Lower lobe of right lung (tissue), 2 donors: ENCODE data around the gene RPL10. TPM values are rescaled to one million over a fixed set of nuclear protein-coding genes. Genes with fewer than 3 reads are reported as not detected.

ENCODE experiments used
- ATAC-seq, 2 donors: fragments of 200-7000 bp; cut with Tn5 transposase; one replicate each; pipeline ENCODE4 v1.9.1; 2020 to 2022; ENCODE audit warnings: mild to moderate bottlenecking in 2 of 2, moderate library complexity in 2 of 2
- DNase-seq: peaks from one replicate; pipeline ENCODE4 v3.0.0-alpha.2; 2020
- H3K27ac ChIP-seq: fragments of 200-600 bp; one replicate; pipeline ENCODE4 v1.8.0; 2022
- H3K27me3 ChIP-seq: fragments of 200-600 bp; one replicate; pipeline ENCODE4 v1.8.0; 2022; ENCODE audit warnings: low read depth
- H3K36me3 ChIP-seq: fragments of 200-600 bp; one replicate; pipeline ENCODE4 v1.8.0; 2022; ENCODE audit warnings: mild to moderate bottlenecking
- H3K4me1 ChIP-seq: fragments of 200-600 bp; one replicate; pipeline ENCODE4 v1.8.0; 2022
- H3K4me3 ChIP-seq: fragments of 200-600 bp; one replicate; pipeline ENCODE4 v1.8.0; 2022; ENCODE audit warnings: mild to moderate bottlenecking
- H3K9me3 ChIP-seq: fragments of 200-600 bp; one replicate; pipeline ENCODE4 v1.8.0; 2022
- CTCF ChIP-seq: fragments of 200-600 bp; IDR thresholded peaks from one replicate; pipeline ENCODE4 v1.8.0; 2022; ENCODE audit warnings: antibody characterized with exemption, mild to moderate bottlenecking
- intact Hi-C: fragments of 100-400 bp; cut with DNase I; formaldehyde crosslinking; loops from one replicate; pipeline ENCODE4 v1.11.0; 2022
- microRNA-seq: library from miRNA; unstranded; fragments of <30 nt; microRNA quantifications from one replicate; pipeline ENCODE4 v1.2.0, GENCODE V29; 2020; ENCODE audit warnings: borderline number of aligned reads
- total RNA-seq: library from RNA; stranded (reverse); fragmentation: NEBNext Ultra II Directional; extraction: Animal tissue kit (Norgen Biotek cat#: 25700); gene quantifications from one replicate; pipeline ENCODE4 v1.2.1, GENCODE V29; 2021
- donor health status: DM: no; HTN: yes; CAD: no; lungs with severe emphysema.

Gene RPL10
- total RNA-seq, 1 donor from 2014 or later: 2,678 TPM

DNA sequence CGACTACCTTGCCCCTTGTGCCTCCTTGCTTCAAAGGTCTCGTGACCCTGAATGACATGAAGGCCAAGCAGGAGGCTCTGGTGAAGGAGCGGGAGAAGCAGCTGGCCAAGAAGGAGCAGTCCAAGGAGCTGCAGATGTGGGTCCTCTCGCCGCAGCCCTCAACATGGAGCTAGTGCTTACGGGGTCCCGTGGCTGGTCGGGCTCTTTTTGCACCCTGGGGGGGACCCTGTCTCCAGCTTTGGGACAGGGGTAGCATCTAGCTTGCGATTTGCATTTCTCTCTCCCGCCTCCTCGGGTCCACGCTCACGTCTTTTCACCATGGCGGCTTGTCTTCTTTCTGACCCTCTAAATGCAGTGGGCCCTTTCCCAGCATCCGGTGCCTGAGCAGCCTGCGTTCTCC, 47.6 kb downstream of the RPL10 start:
- H3K4me3 ChIP-seq: no peak overlapping the region
- peaks cover 49% of the 10 kb centered on the region for H3K36me3 ChIP-seq
- intact Hi-C loops: no loop called here
- H3K27me3 ChIP-seq: no peaks in the 10 kb centered on the region
- no peaks in the 10 kb centered on the region for H3K9me3 ChIP-seq
- H3K4me1 ChIP-seq: peaks cover 13% of the 10 kb centered on the region
- no peak for ATAC-seq
- TF ChIP-seq CTCF: no peak
- DNase-seq: no peak
- H3K27ac ChIP-seq: no peak overlapping the region

DNA sequence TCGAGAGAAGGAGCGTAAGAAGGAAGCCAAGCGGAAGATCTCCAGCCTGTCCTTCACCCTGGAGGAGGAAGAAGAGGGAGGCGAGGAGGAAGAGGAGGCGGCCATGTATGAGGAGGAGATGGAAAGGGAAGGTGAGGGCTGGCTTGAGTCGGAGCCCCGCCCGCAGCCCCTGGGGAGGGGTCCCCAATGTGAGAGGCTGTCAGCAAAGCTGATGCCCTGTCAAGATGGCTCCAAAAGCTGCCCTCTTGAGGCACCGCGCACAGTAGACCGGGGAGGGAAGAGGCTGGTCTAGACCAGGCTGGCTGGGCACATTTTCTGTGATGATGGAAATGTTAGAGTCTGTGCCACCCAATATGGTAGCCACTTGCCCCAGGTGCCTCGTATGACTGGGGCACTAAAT, 48.3 kb downstream of the RPL10 start:
- H3K4me3 ChIP-seq: no peak overlapping the region
- ATAC-seq (no peak), DNase-seq (no peak)
- peaks cover 13% of the 10 kb centered on the region for H3K4me1 ChIP-seq
- intact Hi-C loops: no loop called here
- H3K36me3 ChIP-seq: peaks cover 48% of the 10 kb centered on the region
- no peaks in the 10 kb centered on the region for H3K27me3 ChIP-seq
- H3K9me3 ChIP-seq: no peaks in the 10 kb centered on the region
- no peak overlapping the region for H3K27ac ChIP-seq
- TF ChIP-seq CTCF: no peak

DNA sequence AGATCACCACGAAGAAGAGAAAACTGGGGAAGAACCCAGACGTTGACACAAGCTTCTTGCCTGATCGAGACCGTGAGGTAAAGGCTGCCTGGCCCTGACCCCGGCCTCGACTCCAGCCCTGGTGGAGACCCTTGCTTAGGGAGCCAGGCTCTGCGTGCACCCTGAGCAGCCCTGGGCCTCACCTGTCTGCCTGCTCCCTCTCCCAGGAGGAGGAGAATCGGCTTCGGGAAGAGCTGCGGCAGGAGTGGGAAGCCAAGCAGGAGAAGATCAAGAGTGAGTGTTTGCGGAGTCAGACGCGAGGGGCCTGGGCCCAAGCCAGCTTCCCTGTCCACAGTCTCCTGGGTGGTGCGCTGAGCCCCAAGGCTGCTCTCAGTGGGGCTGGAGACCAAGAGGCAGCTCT, 50.3 kb downstream of the RPL10 start:
- TF ChIP-seq CTCF: no peak
- ATAC-seq (no peak), DNase-seq (no peak)
- intact Hi-C loops: no loop called here
- Histone ChIP-seq H3K36me3 (peaks cover 36% of the 10 kb centered on the region), H3K27ac (no peak overlapping the region), H3K4me3 (no peak overlapping the region), H3K4me1 (peaks cover 13% of the 10 kb centered on the region), H3K9me3 (no peaks in the 10 kb centered on the region), H3K27me3 (no peaks in the 10 kb centered on the region)

- no peak overlapping the region for H3K27ac ChIP-seq
- peaks cover 36% of the 10 kb centered on the region for H3K36me3 ChIP-seq
- no peaks in the 10 kb centered on the region for H3K9me3 ChIP-seq
- intact Hi-C loops: no loop called here
- peaks cover 13% of the 10 kb centered on the region for H3K4me1 ChIP-seq
- H3K27me3 ChIP-seq: no peaks in the 10 kb centered on the region
- ATAC-seq: no peak
- DNase-seq: no peak
- no peak for TF ChIP-seq CTCF
- H3K4me3 ChIP-seq: no peak overlapping the region
These were observed 51.4 kb downstream of the RPL10 start for GRCh38 chrX:154449618-154450017.

GRCh38 chrX:154450312-154450711, 52.1 kb downstream of the RPL10 start:
- no peak for DNase-seq
- H3K4me1 ChIP-seq: peaks cover 6% of the 10 kb centered on the region
- no peak overlapping the region for H3K4me3 ChIP-seq
- H3K27me3 ChIP-seq: no peaks in the 10 kb centered on the region
- ATAC-seq: no peak
- no peaks in the 10 kb centered on the region for H3K9me3 ChIP-seq
- no peak overlapping the region for H3K27ac ChIP-seq
- intact Hi-C loops: no loop called here
- no peak for TF ChIP-seq CTCF
- peaks cover 36% of the 10 kb centered on the region for H3K36me3 ChIP-seq

Small RNAs within 50 kb of the gene (microRNA-seq; reads per million reads assigned to microRNA genes)
- gene MIR6858: not detected

Other genes with a start within 250 kb of the RPL10 start
- gene OPN1MW, start 215.8 kb upstream of the RPL10 start, total RNA-seq: not detected
- not detected for gene OPN1MW2, start 178.6 kb upstream of the RPL10 start, total RNA-seq
- gene OPN1MW3, start 140.8 kb upstream of the RPL10 start, total RNA-seq: not detected
- not detected for gene TEX28, start 103.3 kb upstream of the RPL10 start, total RNA-seq
- gene TKTL1, start 102.6 kb upstream of the RPL10 start, total RNA-seq: not detected
- gene FLNA, start 23.7 kb upstream of the RPL10 start, total RNA-seq: 1,080 TPM
- gene EMD, start 19.1 kb upstream of the RPL10 start, total RNA-seq: 50.9 TPM
- 36.1 TPM for gene DNASE1L1, start 10.9 kb downstream of the RPL10 start, total RNA-seq
- gene TAFAZZIN, start 13.2 kb downstream of the RPL10 start, total RNA-seq: 47.8 TPM
- gene ATP6AP1, start 30.3 kb downstream of the RPL10 start, total RNA-seq: 235 TPM
- gene GDI1, start 38.8 kb downstream of the RPL10 start, total RNA-seq: 111 TPM
- gene FAM50A, start 45.8 kb downstream of the RPL10 start, total RNA-seq: 77.5 TPM
- gene PLXNA3, start 59.9 kb downstream of the RPL10 start, total RNA-seq: 49.0 TPM
- 20.4 TPM for gene LAGE3, start 80.9 kb downstream of the RPL10 start, total RNA-seq
- gene UBL4A, start 88.2 kb downstream of the RPL10 start, total RNA-seq: 34.0 TPM
- gene SLC10A3, start 92.3 kb downstream of the RPL10 start, total RNA-seq: 20.2 TPM
- 39.7 TPM for gene FAM3A, start 117.9 kb downstream of the RPL10 start, total RNA-seq
- gene G6PD, start 148.5 kb downstream of the RPL10 start, total RNA-seq: 80.2 TPM
- gene IKBKG, start 149.2 kb downstream of the RPL10 start, total RNA-seq: 31.4 TPM
- gene CTAG1A, start 186.8 kb downstream of the RPL10 start, total RNA-seq: not detected
- gene CTAG1B, start 220.9 kb downstream of the RPL10 start, total RNA-seq: not detected